Measurements from ENCODE around the gene ZCCHC24. TPM values are rescaled to one million over a fixed set of nuclear protein-coding genes. Genes with fewer than 3 reads are reported as not detected.

The ZCCHC24 gene
- total RNA-seq, 2 experiments from 2014 or later: 0.67 to 0.85 TPM

DNA sequence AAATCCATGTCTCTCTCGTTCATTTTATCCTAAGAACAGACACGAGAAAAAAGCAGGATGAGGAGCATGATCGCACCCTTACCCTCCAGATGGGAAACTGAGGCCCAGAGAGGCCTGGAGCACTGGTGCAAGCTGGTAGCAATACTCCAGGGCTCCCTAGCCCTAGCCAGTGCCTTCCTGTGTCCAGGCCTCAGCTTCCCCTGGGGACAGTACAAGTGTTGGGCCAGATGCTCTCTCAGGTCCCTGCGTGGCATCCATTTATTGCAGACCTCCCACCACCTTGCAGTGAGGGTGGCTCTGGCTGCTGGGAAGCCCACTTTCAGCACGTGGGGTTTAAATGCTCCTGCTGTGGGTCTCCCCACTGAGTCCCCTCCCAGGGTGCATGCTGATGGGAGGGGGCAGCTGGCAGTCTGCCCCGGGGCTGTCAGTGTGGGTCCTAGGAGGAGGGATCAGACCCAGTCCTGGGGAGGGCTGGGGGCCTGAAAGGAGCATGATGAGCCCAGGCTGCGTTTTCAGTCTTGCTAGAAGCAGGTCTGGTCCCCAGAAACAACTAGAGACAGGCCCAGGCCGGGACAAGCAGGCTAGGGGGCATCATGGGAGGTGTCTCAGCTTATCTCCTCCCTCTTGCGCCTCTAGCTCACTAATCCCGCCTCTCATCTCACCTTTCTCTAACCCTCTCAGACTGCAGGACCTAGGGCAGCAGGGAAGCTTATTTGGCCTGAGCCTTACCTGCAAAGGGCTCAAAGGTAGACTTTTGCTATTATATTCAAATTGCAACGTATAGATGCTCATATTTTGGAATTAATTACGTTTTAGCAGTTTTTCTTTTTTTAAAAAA lies 98.8 kb downstream of the ZCCHC24 start:
- ATAC-seq (ENCODE audit: poor library complexity): no peak
- ChIA-PET POLR2A (interaction anchor here (0.8 to 5.6 kb wide), 4 partner anchors 23 to 841 kb away, joined by 3 to 46 read pairs (median 8); no protein-coding TSS in a partner anchor), CTCF (interaction anchor here (0.8 to 1.9 kb wide), 2 partner anchors 23 to 25 kb away, joined by 3 to 5 read pairs; no protein-coding TSS in a partner anchor)
- peaks cover 28% of the 10 kb centered on the region for H3K36me3 ChIP-seq (ENCODE audit: insufficient read depth, low read length)
- Mint-ChIP-seq H3K9me3 (no peaks in the 10 kb centered on the region), H3K27me3 (no peaks in the 10 kb centered on the region), H3K27ac (no peak overlapping the region), H3K4me1 (ENCODE audit: low read depth) (peaks cover 27% of the 10 kb centered on the region), H3K4me3 (peak overlapping the region; percentile 45), H3K36me3 (ENCODE audit: low read depth) (peaks cover 32% of the 10 kb centered on the region)
- no peaks in the 10 kb centered on the region for H3K9me3 ChIP-seq (ENCODE audit: control insufficient read depth in 1 of 2, insufficient read depth in 1 of 2, low read length in 2 of 2)
- H3K4me3 ChIP-seq (ENCODE audit: low read length): no peak overlapping the region
- H3K27me3 ChIP-seq (ENCODE audit: control insufficient read depth in 1 of 2, insufficient read depth in 2 of 2, low read length in 2 of 2): no peaks in the 10 kb centered on the region
- intact Hi-C loops (cut with DNase I, micrococcal nuclease): loop anchor here in 1 of 2 experiments (5.0 to 10.0 kb wide), 4 partner anchors 54 to 1309 kb away; no protein-coding TSS in a partner anchor
- peak in 2 of 14 experiments; percentile 32 to 38 for DNase-seq
- no peak for TF ChIP-seq CTCF (IDR thresholded peaks at IDR 0.05)
- peaks cover 58% of the 10 kb centered on the region for H3K4me1 ChIP-seq (ENCODE audit: insufficient read depth, low read length)
- H3K27ac ChIP-seq (ENCODE audit: low read depth in 1 of 2, low read length in 2 of 2): no peak overlapping the region

- DNase-seq (no peak), ATAC-seq (ENCODE audit: poor library complexity) (no peak)
- H3K4me3 Mint-ChIP-seq: peak overlapping the region; percentile 67
- H3K27ac ChIP-seq (ENCODE audit: low read depth in 1 of 2, low read length in 2 of 2): no peak overlapping the region
- no peaks in the 10 kb centered on the region for H3K9me3 Mint-ChIP-seq
- H3K4me1 Mint-ChIP-seq (ENCODE audit: low read depth): peaks cover 27% of the 10 kb centered on the region
- no peak for TF ChIP-seq CTCF (IDR thresholded peaks at IDR 0.05)
- POLR2A ChIA-PET: interaction anchor here (0.8 to 5.6 kb wide), 4 partner anchors 23 to 842 kb away, joined by 3 to 46 read pairs (median 4); no protein-coding TSS in a partner anchor
- peaks cover 55% of the 10 kb centered on the region for H3K4me1 ChIP-seq (ENCODE audit: insufficient read depth, low read length)
- no peak overlapping the region for H3K27ac Mint-ChIP-seq
- no peaks in the 10 kb centered on the region for H3K27me3 Mint-ChIP-seq
- H3K4me3 ChIP-seq (ENCODE audit: low read length): no peak overlapping the region
- CTCF ChIA-PET: no interaction called here
- intact Hi-C loops (cut with DNase I, micrococcal nuclease): loop anchor here in 1 of 2 experiments (5.0 to 10.0 kb wide), 4 partner anchors 54 to 1309 kb away; no protein-coding TSS in a partner anchor
- no peaks in the 10 kb centered on the region for H3K27me3 ChIP-seq (ENCODE audit: control insufficient read depth in 1 of 2, insufficient read depth in 2 of 2, low read length in 2 of 2)
- peaks cover 23% of the 10 kb centered on the region for H3K36me3 ChIP-seq (ENCODE audit: insufficient read depth, low read length)
- H3K36me3 Mint-ChIP-seq (ENCODE audit: low read depth): peaks cover 26% of the 10 kb centered on the region
- H3K9me3 ChIP-seq (ENCODE audit: control insufficient read depth in 1 of 2, insufficient read depth in 1 of 2, low read length in 2 of 2): no peaks in the 10 kb centered on the region
Measured at GRCh38 chr10:79346012-79346340, 99.4 kb downstream of the ZCCHC24 start.

DNA sequence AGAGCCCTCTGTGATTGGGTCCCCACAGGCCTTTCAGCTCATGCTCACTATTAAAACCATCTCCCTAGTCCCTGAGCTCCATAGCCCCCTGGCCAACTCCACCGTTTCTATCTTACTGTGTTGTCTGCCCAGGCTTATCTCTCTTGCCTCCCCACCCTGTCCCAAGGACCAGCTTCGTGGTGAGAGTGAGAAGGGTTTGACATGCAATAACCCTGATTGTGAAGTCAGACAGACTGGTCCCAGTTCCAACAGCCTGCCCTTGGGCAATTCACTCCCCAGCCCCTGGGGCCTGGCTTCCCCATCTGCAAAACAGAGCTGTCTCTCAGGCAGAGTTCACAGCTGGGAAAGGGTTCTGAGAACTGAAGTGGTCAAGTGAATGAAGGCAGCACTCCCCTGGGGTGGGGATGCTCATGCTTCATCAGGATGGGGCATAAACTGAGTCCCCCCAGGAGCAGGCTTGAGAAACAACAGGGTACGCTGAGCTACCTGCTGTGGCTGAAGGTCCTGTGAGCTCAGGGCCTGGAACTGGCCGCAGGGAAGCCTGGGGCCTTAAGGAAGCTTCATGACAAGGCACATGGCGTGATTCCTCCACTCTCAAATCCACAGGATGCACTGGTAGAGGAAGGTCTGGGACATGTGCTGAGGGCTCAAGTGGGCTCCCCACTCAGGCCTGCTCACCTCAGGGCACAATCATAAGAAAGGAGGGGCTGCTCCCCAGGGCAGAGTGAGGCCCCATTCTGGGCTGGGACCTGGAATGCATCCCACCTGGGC lies 100.0 kb downstream of the ZCCHC24 start:
- Mint-ChIP-seq H3K4me3 (no peak overlapping the region), H3K4me1 (ENCODE audit: low read depth) (peaks cover 27% of the 10 kb centered on the region), H3K9me3 (no peaks in the 10 kb centered on the region), H3K27ac (no peak overlapping the region), H3K36me3 (ENCODE audit: low read depth) (peaks cover 20% of the 10 kb centered on the region), H3K27me3 (no peaks in the 10 kb centered on the region)
- intact Hi-C loops (cut with DNase I, micrococcal nuclease): loop anchor here in 1 of 2 experiments (2.0 to 10.0 kb wide), 5 partner anchors 21 to 1308 kb away; no protein-coding TSS in a partner anchor
- H3K27me3 ChIP-seq (ENCODE audit: control insufficient read depth in 1 of 2, insufficient read depth in 2 of 2, low read length in 2 of 2): no peaks in the 10 kb centered on the region
- H3K9me3 ChIP-seq (ENCODE audit: control insufficient read depth in 1 of 2, insufficient read depth in 1 of 2, low read length in 2 of 2): no peaks in the 10 kb centered on the region
- DNase-seq (peak in 2 of 14 experiments; percentile 17 to 22), ATAC-seq (ENCODE audit: poor library complexity) (no peak)
- no peak overlapping the region for H3K4me3 ChIP-seq (ENCODE audit: low read length)
- no peak overlapping the region for H3K27ac ChIP-seq (ENCODE audit: low read depth in 1 of 2, low read length in 2 of 2)
- ChIA-PET CTCF (no interaction called here), POLR2A (interaction anchor here (0.8 to 5.6 kb wide), 4 partner anchors 22 to 842 kb away, joined by 3 to 46 read pairs (median 4); no protein-coding TSS in a partner anchor)
- H3K4me1 ChIP-seq (ENCODE audit: insufficient read depth, low read length): peaks cover 50% of the 10 kb centered on the region
- peaks cover 17% of the 10 kb centered on the region for H3K36me3 ChIP-seq (ENCODE audit: insufficient read depth, low read length)
- no peak for TF ChIP-seq CTCF (IDR thresholded peaks at IDR 0.05)

Data from CD4-positive, alpha-beta T cell (primary cell).